ENCODE results near the gene YY2. TPM values are rescaled to one million over a fixed set of nuclear protein-coding genes. Genes with fewer than 3 reads are reported as not detected.

Gene YY2
- total and polyA plus RNA-seq, 9 of the 15 experiments (the other 6 are each of a cell fraction or from before 2014, with no cell fraction given) = 0.77 to 2.2 (median 1.1) TPM

- TF ChIP-seq, protein P1, sequence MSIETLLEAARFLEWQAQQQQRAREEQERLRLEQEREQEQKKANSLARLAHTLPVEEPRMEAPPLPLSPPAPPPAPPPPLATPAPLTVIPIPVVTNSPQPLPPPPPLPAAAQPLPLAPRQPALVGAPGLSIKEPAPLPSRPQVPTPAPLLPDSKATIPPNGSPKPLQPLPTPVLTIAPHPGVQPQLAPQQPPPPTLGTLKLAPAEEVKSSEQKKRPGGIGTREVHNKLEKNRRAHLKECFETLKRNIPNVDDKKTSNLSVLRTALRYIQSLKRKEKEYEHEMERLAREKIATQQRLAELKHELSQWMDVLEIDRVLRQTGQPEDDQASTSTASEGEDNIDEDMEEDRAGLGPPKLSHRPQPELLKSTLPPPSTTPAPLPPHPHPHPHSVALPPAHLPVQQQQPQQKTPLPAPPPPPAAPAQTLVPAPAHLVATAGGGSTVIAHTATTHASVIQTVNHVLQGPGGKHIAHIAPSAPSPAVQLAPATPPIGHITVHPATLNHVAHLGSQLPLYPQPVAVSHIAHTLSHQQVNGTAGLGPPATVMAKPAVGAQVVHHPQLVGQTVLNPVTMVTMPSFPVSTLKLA (conservative IDR thresholded peaks at IDR 0.05) = peak; percentile 46 to 76; a peak in 2 of 4 replicates
- TF ChIP-seq TEAD1 (CRISPR knock-in tag; IDR thresholded peaks at IDR 0.05) (peak; percentile 18 to 48; a peak in 1 of 4 replicates), ZNF79 (CRISPR knock-in tag; IDR thresholded peaks at IDR 0.05; ENCODE audit: low read depth) (no peak), JUN (IDR thresholded peaks at IDR 0.05; ENCODE audit: borderline replicate concordance, low read depth, low read length) (0 out of 2 replicates have a peak, but pooled peaks have one; percentile 32), JUN (CRISPR knock-in tag; IDR thresholded peaks at IDR 0.05; ENCODE audit: borderline replicate concordance) (no peak), POLR2B (IDR thresholded peaks at IDR 0.05; ENCODE audit: low read depth, partially characterized antibody) (peak; percentile 59), ZBED1 (IDR thresholded peaks at IDR 0.05) (0 out of 2 replicates have a peak, but pooled peaks have one; percentile 53), ZNF830 (CRISPR knock-in tag; IDR thresholded peaks at IDR 0.05) (no peak), ZNF592 (IDR thresholded peaks at IDR 0.05) (0 out of 2 replicates have a peak, but pooled peaks have one; percentile 18), MEF2A (IDR thresholded peaks at IDR 0.05; ENCODE audit: control insufficient read depth, low read depth, low read length) (no peak), KDM1A (IDR thresholded peaks at IDR 0.05) (peak in 1 of 2 experiments; percentile 46; a peak in 1 of 4 replicates), MEF2D (tag; conservative IDR thresholded peaks at IDR 0.05; ENCODE audit: low read depth) (no peak), NFRKB (IDR thresholded peaks at IDR 0.05; ENCODE audit: low read depth) (peak; percentile 74), SMAD1 (IDR thresholded peaks at IDR 0.05; ENCODE audit: low read depth, low read length, partially characterized antibody) (peak; percentile 55), TBL1XR1 (IDR thresholded peaks at IDR 0.05; ENCODE audit: low read length in 2 of 2) (peak; percentile 56 to 72; a peak in 1 of 4 replicates), ELF2 (CRISPR knock-in tag; IDR thresholded peaks at IDR 0.05) (peak; percentile 33; the same call in 1 of the 2 replicates), ZNF24 (IDR thresholded peaks at IDR 0.05) (peak; percentile 55; the same call in 1 of the 2 replicates), ZNF232 (CRISPR knock-in tag; IDR thresholded peaks at IDR 0.05) (peak; percentile 32; the same call in 1 of the 2 replicates)
Measured at GRCh38 chrX:21839334-21840192, 16.2 kb upstream of the YY2 start, which contains the start of gene MBTPS2 (continued).

All from K562 (cell line).